SK-N-SH (cell line): ENCODE data around the gene SNRNP25. TPM values are rescaled to one million over a fixed set of nuclear protein-coding genes. Genes with fewer than 3 reads are reported as not detected.

Experiments used
- CTCF ChIA-PET: fragments of 300-600, 350-600 bp; formaldehyde crosslinking; extraction: SDS; loops from one replicate; lab custom pipeline; 2021; lab: Yijun Ruan, JAX
- POLR2A ChIA-PET: fragments of 350-600 bp; sonication (Branson Sonifier 250); formaldehyde crosslinking; extraction: SDS; loops from one replicate; lab custom pipeline; 2020; ENCODE audit warnings: antibody characterized with exemption, inconsistent platforms; lab: Yijun Ruan, JAX
- DNase-seq: peaks from one replicate; pipeline ENCODE4 v3.0.0; 2012
- H2AFZ ChIP-seq: fragments of 200-600 bp; sonication (generic); 2 replicates; pipeline ENCODE4 v1.8.1; 2016; ENCODE audit warnings: antibody characterized with exemption, mild to moderate bottlenecking, low read depth
- H3F3A ChIP-seq: fragments of 200-600 bp; sonication (generic); replicated peaks from 2 replicates; pipeline ENCODE3; 2016; ENCODE audit warnings: antibody characterized with exemption, mild to moderate bottlenecking; ENCODE audit not compliant: insufficient read depth
- H3K27ac ChIP-seq, 2 experiments: fragments of 200-500 bp in 1 of 2; fragments of 200-600 bp in 1 of 2; sonication (Bioruptor generic) in 1 of 2; sonication (generic), shearing (Covaris generic) in 1 of 2; 2 replicates each; pipeline versions ENCODE4 v1.5.1 to v1.6.1; 2014 to 2016; ENCODE audit warnings: low read depth in 2 of 2, inconsistent platforms in 1 of 2, low read length in 1 of 2, mild to moderate bottlenecking in 1 of 2, mixed read lengths in 1 of 2
- H3K27me3 ChIP-seq: fragments of 200-600 bp; sonication (generic), shearing (Covaris generic); 2 replicates; pipeline ENCODE4 v1.6.1; 2016; ENCODE audit warnings: mixed run types; ENCODE audit not compliant: insufficient read depth
- H3K36me3 ChIP-seq, 2 experiments: fragments of 200-500 bp in 1 of 2; fragments of 200-600 bp in 1 of 2; sonication (Bioruptor generic) in 1 of 2; sonication (generic) in 1 of 2; replicated peaks in 1 of 2; 2 replicates each; pipeline versions ENCODE3 to v1.5.1; 2014 to 2016; ENCODE audit warnings: low read length in 1 of 2, mild to moderate bottlenecking in 1 of 2; ENCODE audit not compliant: insufficient read depth in 2 of 2, control insufficient read depth in 1 of 2
- H3K4me1 ChIP-seq, 2 experiments: fragments of 200-500 bp in 1 of 2; fragments of 200-600 bp in 1 of 2; sonication (Bioruptor generic) in 1 of 2; sonication (generic), shearing (Covaris generic) in 1 of 2; 2 replicates each; pipeline versions ENCODE4 v1.5.1 to v1.6.1; 2014 to 2016; ENCODE audit warnings: low read depth in 1 of 2, low read length in 1 of 2, mixed run types in 1 of 2; ENCODE audit not compliant: insufficient read depth in 2 of 2, control insufficient read depth in 1 of 2
- H3K4me2 ChIP-seq: fragments of 200-600 bp; sonication (generic), shearing (Covaris generic); 2 replicates; pipeline ENCODE4 v1.6.1; 2017; ENCODE audit warnings: mixed run types
- H3K4me3 ChIP-seq, 2 experiments: fragments of 200-500 bp in 1 of 2; fragments of 200-600 bp in 1 of 2; sonication (Bioruptor generic) in 1 of 2; sonication (generic), shearing (Covaris generic) in 1 of 2; 2 replicates each; pipeline versions ENCODE4 v1.5.1 to v1.8.1; 2014 to 2016; ENCODE audit warnings: low read depth in 2 of 2, inconsistent platforms in 1 of 2, low read length in 1 of 2, mild to moderate bottlenecking in 1 of 2, mixed read lengths in 1 of 2, moderate library complexity in 1 of 2
- H3K79me2 ChIP-seq: fragments of 200-600 bp; sonication (generic); 2 replicates; pipeline ENCODE4 v1.8.1; 2017; ENCODE audit warnings: mild to moderate bottlenecking; ENCODE audit not compliant: insufficient read depth
- H3K9ac ChIP-seq: fragments of 200-600 bp; sonication (generic); 2 replicates; pipeline ENCODE4 v1.6.1; 2017; ENCODE audit warnings: mixed run types
- H3K9me2 ChIP-seq: fragments of 200-600 bp; sonication (generic); 2 replicates; pipeline ENCODE4 v1.6.1; 2017; ENCODE audit warnings: mixed run types
- H3K9me3 ChIP-seq: fragments of 200-600 bp; sonication (generic); 2 replicates; pipeline ENCODE4 v1.6.1; 2017; ENCODE audit warnings: mixed run types, mild to moderate bottlenecking, moderate library complexity
- H4K20me1 ChIP-seq: fragments of 200-600 bp; sonication (generic); 2 replicates; pipeline ENCODE4 v1.6.1; 2017; ENCODE audit warnings: mild to moderate bottlenecking, mixed run types; ENCODE audit not compliant: insufficient read depth
- CTCF ChIP-seq: fragments of 200-600 bp; sonication (generic); IDR thresholded peaks from 2 replicates; pipeline ENCODE4 v1.6.1; 2017; ENCODE audit warnings: antibody characterized with exemption, mild to moderate bottlenecking, moderate library complexity
- ELF1 ChIP-seq: IDR thresholded peaks from 2 replicates; pipeline ENCODE4 v1.4.0; 2012
- FOXM1 ChIP-seq: IDR thresholded peaks from 2 replicates; pipeline ENCODE4 v1.4.0; 2012; ENCODE audit warnings: low read depth, mild to moderate bottlenecking
- GATA2 ChIP-seq: sonication (generic); formaldehyde crosslinking; IDR thresholded peaks from 2 replicates; pipeline ENCODE4 v1.5.0; 2020; ENCODE audit warnings: mild to moderate bottlenecking, missing genetic modification reagents
- JUND ChIP-seq: IDR thresholded peaks from 2 replicates; pipeline ENCODE4 v1.4.0; 2012
- MAX ChIP-seq: IDR thresholded peaks from 2 replicates; pipeline ENCODE4 v1.4.0; 2012; ENCODE audit warnings: low read depth
- MEF2A ChIP-seq: IDR thresholded peaks from 2 replicates; pipeline ENCODE4 v1.4.0; 2012; ENCODE audit warnings: low read depth, borderline replicate concordance
- NRF1 ChIP-seq: IDR thresholded peaks from 2 replicates; pipeline ENCODE4 v1.6.1; 2012; ENCODE audit warnings: low read depth, mild to moderate bottlenecking, low read length
- POLR2AphosphoS5 ChIP-seq: IDR thresholded peaks from 2 replicates; pipeline ENCODE4 v1.6.1; 2012; ENCODE audit warnings: low read depth, low read length
- RCOR1 ChIP-seq: fragments of 150-350 bp; IDR thresholded peaks from 2 replicates; pipeline ENCODE4 v1.6.1; 2017; ENCODE audit warnings: antibody characterized with exemption, low read length
- REST ChIP-seq: IDR thresholded peaks from 2 replicates; pipeline ENCODE4 v1.6.1; 2012; ENCODE audit warnings: mild to moderate bottlenecking, low read depth, low read length, moderate library complexity
- RXRA ChIP-seq: IDR thresholded peaks from 2 replicates; pipeline ENCODE4 v1.4.0; 2012; ENCODE audit warnings: low read depth, mild to moderate bottlenecking, borderline replicate concordance
- SIN3A ChIP-seq: IDR thresholded peaks from 2 replicates; pipeline ENCODE4 v1.6.1; 2012; ENCODE audit warnings: low read depth, mild to moderate bottlenecking, low read length, moderate library complexity, borderline replicate concordance
- SMC3 ChIP-seq: IDR thresholded peaks from 2 replicates; pipeline ENCODE4 v1.6.1; 2012; ENCODE audit warnings: low read depth, low read length, improper control_type of control experiment
- TAF1 ChIP-seq: IDR thresholded peaks from 2 replicates; pipeline ENCODE4 v1.6.1; 2012; ENCODE audit warnings: low read depth, mild to moderate bottlenecking, low read length, moderate library complexity, borderline replicate concordance
- TEAD4 ChIP-seq: IDR thresholded peaks from 2 replicates; pipeline ENCODE4 v1.4.0; 2012; ENCODE audit warnings: mild to moderate bottlenecking, borderline replicate concordance; ENCODE audit not compliant: insufficient read depth
- ZBTB33 ChIP-seq: IDR thresholded peaks from 2 replicates; pipeline ENCODE4 v1.4.0; 2012; ENCODE audit warnings: low read depth, borderline replicate concordance
- WGBS: methylation state at CpG from one replicate; pipeline ENCODE4 v1.1.6; 2017; ENCODE audit warnings: low lambda C conversion rate; 5-methylcytosine and 5-hydroxymethylcytosine counted together
- polyA plus RNA-seq, 3 experiments: library from polyadenylated mRNA; depleted of rRNA; stranded (reverse); fragments of >200 nt; gene quantifications; 2 replicates each; pipeline ENCODE4 v1.2.3, GENCODE V29; 2012

Gene SNRNP25
- polyA plus RNA-seq, 1 of the 3 experiments (the other 2 are of a cell fraction): 73.4 TPM

GRCh38 chr16:67884-68789 lies 14.5 kb downstream of the SNRNP25 start:
- Histone ChIP-seq H3K27ac (no peak overlapping the region), H3K4me1 (peaks cover 3 to 14% of the 10 kb centered on the region in 2 experiments; a peak in 3 of 4 replicates), H3K9me3 (no peaks in the 10 kb centered on the region), H3K27me3 (no peaks in the 10 kb centered on the region), H3K9ac (no peak overlapping the region), H3F3A (no peaks in the 10 kb centered on the region), H3K36me3 (peaks cover 3 to 13% of the 10 kb centered on the region in 2 experiments), H3K4me2 (no peak overlapping the region), H3K4me3 (no peak overlapping the region), H3K79me2 (peaks cover 57% of the 10 kb centered on the region), H2AFZ (no peak overlapping the region), H4K20me1 (peaks cover 68% of the 10 kb centered on the region), H3K9me2 (no peaks in the 10 kb centered on the region)
- no peak for DNase-seq
- ChIA-PET POLR2A (interaction anchor here (0.6 kb wide), 1 partner anchor 13 kb away, joined by 3 read pairs; no protein-coding TSS in a partner anchor), CTCF (interaction anchor here (1.0 to 21.2 kb wide), 7 partner anchors 8 to 294 kb away, joined by 5 to 793 read pairs (median 11); partner anchors contain the start of gene HBQ1)
- 78% methylated on average over 7 of the region's 27 CpGs for WGBS
- TF ChIP-seq SMC3 (no peak), MAX (no peak), RCOR1 (no peak), POLR2AphosphoS5 (no peak), TEAD4 (no peak), NRF1 (no peak), GATA2 (CRISPR knock-in tag) (no peak), MEF2A (no peak), TAF1 (no peak), REST (no peak), ZBTB33 (no peak), ELF1 (no peak), SIN3A (no peak), FOXM1 (no peak), CTCF (no peak), JUND (no peak), RXRA (no peak)
